GM12891 (cell line): Measurements from ENCODE around the gene BCAN.

Experiments used
- POLR2A ChIP-seq: IDR thresholded peaks from 2 replicates; pipeline ENCODE4 v1.6.1; 2011; ENCODE audit warnings: low read depth, low read length, control low read depth
- POLR2AphosphoS5 ChIP-seq: IDR thresholded peaks from 2 replicates; pipeline ENCODE4 v1.6.1; 2011; ENCODE audit warnings: low read depth, low read length, control low read depth
- POU2F2 ChIP-seq: IDR thresholded peaks from 2 replicates; pipeline ENCODE4 v1.6.1; 2011; ENCODE audit warnings: low read depth, mild to moderate bottlenecking, control low read depth, low read length, moderate library complexity
- TAF1 ChIP-seq: IDR thresholded peaks from 2 replicates; pipeline ENCODE4 v1.6.1; 2011; ENCODE audit warnings: low read depth, low read length, control low read depth

DNA sequence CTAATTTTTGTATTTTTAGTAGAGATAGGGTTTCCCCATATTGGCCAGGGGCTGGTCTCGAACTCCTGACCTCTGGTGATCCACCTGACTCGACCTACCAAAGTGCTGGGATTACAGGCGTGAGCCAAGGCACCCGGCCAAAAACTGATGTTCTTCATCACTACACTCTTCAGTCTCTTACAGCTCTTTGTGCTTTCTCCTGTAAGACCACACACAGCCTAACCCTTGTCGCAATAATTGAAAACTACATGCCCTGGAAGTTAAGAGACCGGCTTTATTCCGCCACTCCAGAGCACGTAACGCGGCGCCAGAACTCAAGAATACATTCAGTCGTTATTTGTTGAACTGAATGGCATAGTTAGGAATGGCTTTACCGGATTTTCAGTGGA, 41.2 kb upstream of the BCAN start:
- TF ChIP-seq POLR2AphosphoS5 (no peak), POLR2A (no peak), POU2F2 (no peak), TAF1 (no peak)
